ENCODE measurements around the gene CHFR. TPM values are rescaled to one million over a fixed set of nuclear protein-coding genes. Genes with fewer than 3 reads are reported as not detected.

CHFR gene
- total RNA-seq, 1 experiment from 2014 or later: 53.3 TPM

- no peak overlapping the region for H3K9ac ChIP-seq (ENCODE audit: extremely low read depth, insufficient read length, low read length)
- Mint-ChIP-seq H3K9me3 (no peaks in the 10 kb centered on the region), H3K4me3 (no peak overlapping the region; a peak in 1 of 5 replicates), H3K4me1 (no peaks in the 10 kb centered on the region), H3K27me3 (ENCODE audit: low read depth) (no peaks in the 10 kb centered on the region), H3K27ac (no peak overlapping the region), H3K36me3 (ENCODE audit: insufficient read depth in 1 of 3, low read depth in 3 of 3) (peaks cover 18 to 48% (median 30%) of the 10 kb centered on the region in 3 experiments)
- H3K4me2 ChIP-seq (ENCODE audit: insufficient read depth, insufficient read length, low read length): no peak overlapping the region
- H4K5ac ChIP-seq (ENCODE audit: insufficient read length, low read depth, low read length): no peak overlapping the region
- no peak overlapping the region for H3K18ac ChIP-seq (ENCODE audit: insufficient read length, low read depth, low read length)
- H4K8ac ChIP-seq (replicated peaks; ENCODE audit: insufficient read length, low read depth, low read length): no peak overlapping the region
- no peaks in the 10 kb centered on the region for H3K9me3 ChIP-seq (ENCODE audit: control insufficient read depth, low read depth, low read length)
- H2BK120ac ChIP-seq (ENCODE audit: low read depth, low read length, poor library complexity, severe bottlenecking): no peak overlapping the region
- H3K27me3 ChIP-seq (ENCODE audit: insufficient read depth, low read length): no peaks in the 10 kb centered on the region
- no CpG with 5 or more reads among the region's 14 CpGs for WGBS (ENCODE audit: extremely low coverage, insufficient read length, low lambda C conversion rate)
- TF ChIP-seq CTCF (conservative IDR thresholded peaks at IDR 0.05): no peak
- no peak overlapping the region for H3K23ac ChIP-seq (ENCODE audit: insufficient read length, low read depth, low read length)
- H3K14ac ChIP-seq (ENCODE audit: insufficient read depth, low read length): no peak overlapping the region
- H3K56ac ChIP-seq (ENCODE audit: insufficient read length, low read depth, low read length): no peak overlapping the region
- no peak overlapping the region for H2BK5ac ChIP-seq (ENCODE audit: insufficient read length, low read length)
- H3K23me2 ChIP-seq (ENCODE audit: insufficient read length, low read depth, low read length, poor library complexity, severe bottlenecking): no peaks in the 10 kb centered on the region
- no peak overlapping the region for H3K27ac ChIP-seq (ENCODE audit: insufficient read length, low read depth, low read length)
- no peak overlapping the region for H2BK20ac ChIP-seq (ENCODE audit: low read depth, low read length, poor library complexity, severe bottlenecking)
- no peak overlapping the region for H2AFZ ChIP-seq (ENCODE audit: low read length)
- no peak overlapping the region for H2BK12ac ChIP-seq (ENCODE audit: insufficient read length, low read depth, low read length)
- H3K4me1 ChIP-seq (ENCODE audit: insufficient read depth, low read length): no peaks in the 10 kb centered on the region
- H2AK5ac ChIP-seq (ENCODE audit: insufficient read length, low read length): no peak overlapping the region
- DNase-seq: no peak
- no peak overlapping the region for H2BK15ac ChIP-seq (ENCODE audit: low read depth, low read length)
- H4K20me1 ChIP-seq (ENCODE audit: control insufficient read depth, insufficient read depth, insufficient read length): no peaks in the 10 kb centered on the region
- H3T11ph ChIP-seq (ENCODE audit: low read length): no peak overlapping the region
- H3K79me1 ChIP-seq (ENCODE audit: insufficient read depth, low read depth, low read length, poor library complexity, severe bottlenecking): no peaks in the 10 kb centered on the region
- H3K4ac ChIP-seq (ENCODE audit: low read depth, low read length): no peak overlapping the region
- no peak overlapping the region for H4K91ac ChIP-seq (ENCODE audit: insufficient read length, low read depth, low read length)
- no peaks in the 10 kb centered on the region for H3K79me2 ChIP-seq (ENCODE audit: insufficient read depth, low read length)
These were observed 47.7 kb downstream of the CHFR start for GRCh38 chr12:132839558-132840235.

Data from H9 (cell line).